Measurements from ENCODE around the gene CT55. TPM values are rescaled to one million over a fixed set of nuclear protein-coding genes. Genes with fewer than 3 reads are reported as not detected.
A peak's percentile ranks its signal among the peaks of the same experiment; 100 is the strongest.
"Not testable (repeated sequence)": the region's sequence is repeated elsewhere in the genome, so short reads cannot be mapped to it uniquely, and the experiment has no call there.

The CT55 gene, protein sequence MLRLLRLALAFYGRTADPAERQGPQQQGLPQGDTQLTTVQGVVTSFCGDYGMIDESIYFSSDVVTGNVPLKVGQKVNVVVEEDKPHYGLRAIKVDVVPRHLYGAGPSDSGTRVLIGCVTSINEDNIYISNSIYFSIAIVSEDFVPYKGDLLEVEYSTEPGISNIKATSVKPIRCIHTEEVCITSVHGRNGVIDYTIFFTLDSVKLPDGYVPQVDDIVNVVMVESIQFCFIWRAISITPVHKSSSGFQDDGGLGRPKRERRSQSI
- not detected for total RNA-seq
- not detected for total RNA-seq (2013)

GRCh38 chrX:135170877-135171519 is at the start of gene CT55:
Gene CT55, minus strand, starts transcription at chrX:135171398. Its CDS starts 227 bp downstream, at chrX:135171171.
- intact Hi-C loops (cut with micrococcal nuclease), result no loop called here
- Mint-ChIP-seq H3K4me1 (peaks cover 0 to 6% of the 10 kb centered on the region in 2 donors), H3K9me3 (no peaks in the 10 kb centered on the region), H3K36me3 (no peaks in the 10 kb centered on the region), H3K4me3 (no peak within 1 kb of the TSS), H3K27me3 (ENCODE audit: low read depth in 2 of 2) (peaks cover 6 to 44% of the 10 kb centered on the region in 2 donors), H3K27ac (no peak within 1 kb of the TSS)
- Histone ChIP-seq H3K4me1 (ENCODE audit: control insufficient read depth, insufficient read depth, low read length) (no peaks in the 10 kb centered on the region), H3K9me3 (ENCODE audit: control insufficient read depth, insufficient read depth, low read length) (no peaks in the 10 kb centered on the region), H3K27me3 (ENCODE audit: control insufficient read depth, insufficient read depth, low read length) (no peaks in the 10 kb centered on the region), H3K27ac (ENCODE audit: low read length) (no peak within 1 kb of the TSS), H3K4me3 (ENCODE audit: low read length) (no peak within 1 kb of the TSS), H3K36me3 (ENCODE audit: control insufficient read depth, insufficient read depth, low read length) (no peaks in the 10 kb centered on the region)
- 92% methylated on average over 27 of the region's 27 CpGs for WGBS (ENCODE audit: insufficient coverage)
- no peak for ATAC-seq
- no peak for DNase-seq
- TF ChIP-seq CTCF (IDR thresholded peaks at IDR 0.05), result no peak

- Histone ChIP-seq H3K27ac (ENCODE audit: low read length) (no peak overlapping the region), H3K36me3 (ENCODE audit: control insufficient read depth, insufficient read depth, low read length) (no peaks in the 10 kb centered on the region), H3K27me3 (ENCODE audit: control insufficient read depth, insufficient read depth, low read length) (no peaks in the 10 kb centered on the region), H3K4me1 (ENCODE audit: control insufficient read depth, insufficient read depth, low read length) (no peaks in the 10 kb centered on the region), H3K9me3 (ENCODE audit: control insufficient read depth, insufficient read depth, low read length) (no peaks in the 10 kb centered on the region), H3K4me3 (ENCODE audit: low read length) (no peak overlapping the region)
- Mint-ChIP-seq H3K27me3 (ENCODE audit: low read depth in 2 of 2) (peaks cover 13 to 25% of the 10 kb centered on the region in 2 donors), H3K27ac (no peak overlapping the region), H3K36me3 (no peaks in the 10 kb centered on the region), H3K4me3 (no peak overlapping the region), H3K9me3 (no peaks in the 10 kb centered on the region), H3K4me1 (no peaks in the 10 kb centered on the region)
- TF ChIP-seq CTCF (IDR thresholded peaks at IDR 0.05), result no peak
- intact Hi-C loops (cut with micrococcal nuclease), result no loop called here
- ATAC-seq, result no peak
- peak in 1 of 2 donors; percentile 14 for DNase-seq
- 86% methylated on average over 8 of the region's 8 CpGs for WGBS (ENCODE audit: insufficient coverage)
These were observed 42.1 kb upstream of the CT55 start for GRCh38 chrX:135213200-135213844.

DNA sequence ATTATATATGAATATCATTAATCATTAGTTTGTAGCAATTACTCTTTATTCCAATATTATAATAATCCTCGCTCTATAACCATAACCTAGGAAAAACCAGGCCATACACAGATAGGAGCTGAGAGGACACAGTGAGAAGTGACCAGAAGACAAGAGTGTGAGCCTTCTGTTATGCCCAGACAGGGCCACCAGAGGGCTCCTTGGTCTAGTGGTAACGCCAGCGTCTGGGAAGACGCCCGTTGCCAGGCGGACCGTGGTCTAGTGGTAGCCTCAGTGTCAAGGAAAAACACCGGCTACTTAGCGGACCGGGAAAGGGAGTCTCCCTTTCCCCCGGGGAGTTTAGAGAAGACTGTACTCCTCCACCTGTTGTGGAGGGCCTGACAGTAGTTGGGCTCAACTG is 35.2 kb upstream of the CT55 start:
- H3K4me3 Mint-ChIP-seq; H3K36me3 ChIP-seq (ENCODE audit: control insufficient read depth, insufficient read depth, low read length); H3K4me1 ChIP-seq (ENCODE audit: control insufficient read depth, insufficient read depth, low read length); H3K27ac Mint-ChIP-seq; H3K9me3 Mint-ChIP-seq; H3K27ac ChIP-seq (ENCODE audit: low read length); H3K4me1 Mint-ChIP-seq; H3K4me3 ChIP-seq (ENCODE audit: low read length); H3K27me3 ChIP-seq (ENCODE audit: control insufficient read depth, insufficient read depth, low read length); intact Hi-C loops (cut with micrococcal nuclease); H3K9me3 ChIP-seq (ENCODE audit: control insufficient read depth, insufficient read depth, low read length); ATAC-seq; H3K36me3 Mint-ChIP-seq: not testable (repeated sequence)
- peaks cover 8 to 59% of the 10 kb centered on the region in 2 donors for H3K27me3 Mint-ChIP-seq (ENCODE audit: low read depth in 2 of 2)
- DNase-seq, result peak in 1 of 2 donors; percentile 2
- peak; percentile 23 for TF ChIP-seq CTCF (IDR thresholded peaks at IDR 0.05)
- WGBS (ENCODE audit: insufficient coverage), result 30% methylated on average over 10 of the region's 11 CpGs

Measured in natural killer cell (primary cell).